Measurements from ENCODE around the gene RARA.
"Not testable (repeated sequence)": the region's sequence is repeated elsewhere in the genome, so short reads cannot be mapped to it uniquely, and the experiment has no call there.

RARA gene

DNA sequence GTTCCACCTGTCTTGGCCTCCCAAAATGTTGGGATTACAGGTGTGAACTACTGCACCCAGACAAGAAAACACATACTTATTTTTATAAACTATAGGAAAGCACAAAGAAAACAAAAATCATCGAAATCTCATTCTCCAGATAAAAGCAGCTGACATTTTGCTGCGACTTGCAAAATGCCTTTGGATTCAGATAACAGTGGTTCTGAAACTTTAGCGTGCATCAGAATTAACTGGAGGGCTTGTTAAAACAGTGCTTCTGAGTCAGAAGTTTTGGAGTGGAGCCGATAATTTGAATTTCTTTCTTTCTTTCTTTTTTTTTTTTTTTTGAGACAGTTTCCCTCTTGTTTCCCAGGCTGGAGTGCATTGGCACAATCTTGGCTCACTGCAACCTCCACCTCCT is 73.3 kb downstream of the RARA start:
- DNase-seq = no peak

DNA sequence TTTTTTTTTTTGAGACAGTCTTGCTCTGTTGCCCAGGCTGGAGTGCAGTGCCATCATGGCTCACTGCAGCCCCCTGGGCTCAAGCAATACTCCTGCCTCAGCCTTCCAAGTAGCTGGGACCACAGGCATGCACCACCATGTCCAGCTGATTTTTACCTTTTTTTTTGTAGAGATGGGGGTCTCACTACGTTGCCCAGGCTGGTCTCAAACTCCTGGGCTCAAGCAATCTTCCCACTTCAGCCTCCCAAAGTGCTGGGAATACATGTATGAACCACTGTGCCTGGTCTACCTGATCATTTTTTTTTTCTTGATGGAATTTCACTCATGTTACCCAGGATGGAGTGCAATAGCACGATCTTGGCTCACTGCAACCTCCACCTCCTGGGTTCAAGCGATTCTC is 77.6 kb downstream of the RARA start:
- DNase-seq = not testable (repeated sequence)

DNA sequence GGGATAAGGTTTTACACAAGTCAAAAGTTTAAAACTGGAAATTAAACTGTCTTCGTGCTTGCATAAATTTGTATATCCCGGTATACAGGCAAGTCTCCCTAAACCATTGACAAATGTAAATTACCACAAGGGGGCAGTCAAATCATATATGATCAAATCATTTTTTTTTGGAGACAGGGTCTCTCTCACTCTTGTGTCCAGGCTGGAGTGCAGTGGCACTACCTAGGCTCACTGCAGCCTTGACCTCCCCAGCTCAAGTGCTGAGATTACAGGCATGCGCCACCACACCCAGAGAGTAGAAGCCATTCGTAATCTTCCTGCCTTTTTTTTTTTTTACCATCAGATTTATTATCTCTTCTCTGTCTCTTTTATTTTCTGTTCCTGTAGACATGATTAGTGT is 90.2 kb downstream of the RARA start:
- peak; percentile 19 for DNase-seq

DNA sequence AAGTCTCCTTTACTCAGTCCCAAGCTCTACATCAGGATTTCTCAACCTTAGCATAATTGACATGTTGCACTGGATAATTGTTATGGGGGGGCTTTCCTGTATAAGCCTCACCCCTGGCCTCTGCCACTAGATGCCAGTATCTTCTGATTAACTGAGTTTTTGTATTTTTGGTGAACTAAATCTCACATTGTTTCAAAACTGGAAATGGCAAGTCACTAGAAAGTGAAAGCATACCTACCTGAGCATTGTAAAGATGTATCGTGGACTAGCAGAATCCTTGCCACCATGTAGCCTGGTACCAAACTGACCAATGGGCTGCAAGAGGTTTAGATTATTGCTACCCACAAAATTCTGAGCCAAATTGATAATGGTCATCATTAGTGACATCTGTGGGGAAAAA is 93.7 kb downstream of the RARA start:
- DNase-seq = no peak

DNA sequence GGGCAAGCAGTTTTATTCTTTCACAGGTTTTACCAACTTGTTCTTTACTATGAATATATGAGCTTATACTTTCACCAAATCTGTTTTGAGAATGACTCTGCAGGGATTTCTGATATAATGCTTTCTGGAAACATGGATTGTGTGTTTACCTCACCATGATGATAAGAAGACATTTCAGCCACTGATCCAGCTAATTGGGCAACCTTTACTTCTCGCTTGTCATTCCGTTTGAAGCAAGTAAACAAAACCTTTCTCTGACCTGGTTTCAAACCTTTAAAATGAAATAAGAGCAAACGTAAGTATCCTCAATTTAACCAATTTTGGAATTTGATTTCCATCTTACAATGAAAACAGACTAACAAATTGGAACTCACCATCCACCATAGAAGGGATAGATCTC is 95.0 kb downstream of the RARA start:
- no peak for DNase-seq

All from NCI-H446 treated with DMSO at 0.1 percent for 48 hours (cell line).